GM19397 (cell line): Measurements from ENCODE around the gene DMWD.
"Not testable (repeated sequence)": the region's sequence is repeated elsewhere in the genome, so short reads cannot be mapped to it uniquely, and the experiment has no call there.

Experiments
- ATAC-seq: cut with Tn5 transposase; IDR thresholded peaks from one replicate; pipeline ENCODE4 v1.9.1; 2021; ENCODE audit warnings: mild to moderate bottlenecking, moderate library complexity; ENCODE audit not compliant: unreplicated experiment

Gene DMWD

DNA sequence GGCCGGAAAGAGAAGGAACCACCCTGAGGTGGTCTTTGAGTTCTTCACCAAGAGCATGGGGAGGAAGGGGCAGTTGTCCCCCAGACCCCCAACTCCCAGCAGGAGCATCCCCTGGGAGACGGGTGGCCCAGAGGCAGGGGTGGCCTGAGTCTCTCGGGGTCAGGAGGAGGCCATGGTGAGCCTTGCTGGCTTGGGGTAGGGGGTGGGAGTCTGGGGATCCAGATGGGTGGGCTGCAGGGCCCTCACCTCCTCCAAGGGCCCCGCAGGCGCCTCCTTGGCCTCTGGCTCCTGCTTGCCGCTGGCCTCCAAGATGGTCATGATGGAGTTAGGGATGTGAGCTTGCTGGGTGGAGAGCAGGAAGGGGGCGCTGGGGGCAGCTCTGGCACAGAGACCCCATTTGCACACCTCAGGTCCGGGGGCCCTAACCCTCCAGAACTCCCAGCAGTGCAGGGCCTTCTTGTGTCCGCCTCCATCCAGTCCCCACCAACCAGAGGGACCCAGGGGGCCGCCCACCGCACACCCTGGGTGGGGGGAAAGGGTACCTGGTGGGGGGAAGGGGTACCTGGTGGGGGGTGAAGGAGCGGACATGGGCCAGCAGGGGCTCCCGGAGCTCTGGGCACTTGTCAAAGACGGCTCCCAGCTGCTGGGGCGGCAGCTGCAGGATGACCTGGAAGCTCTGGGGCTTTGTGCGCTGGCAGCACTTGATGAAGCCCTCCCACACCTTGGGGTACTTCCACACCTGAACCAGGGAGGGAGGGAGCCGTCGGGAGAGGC lies 23.8 kb upstream of the DMWD start:
- ATAC-seq: no peak

GRCh38 chr19:45815481-45816216 lies 23.0 kb upstream of the DMWD start:
- no peak for ATAC-seq

DNA sequence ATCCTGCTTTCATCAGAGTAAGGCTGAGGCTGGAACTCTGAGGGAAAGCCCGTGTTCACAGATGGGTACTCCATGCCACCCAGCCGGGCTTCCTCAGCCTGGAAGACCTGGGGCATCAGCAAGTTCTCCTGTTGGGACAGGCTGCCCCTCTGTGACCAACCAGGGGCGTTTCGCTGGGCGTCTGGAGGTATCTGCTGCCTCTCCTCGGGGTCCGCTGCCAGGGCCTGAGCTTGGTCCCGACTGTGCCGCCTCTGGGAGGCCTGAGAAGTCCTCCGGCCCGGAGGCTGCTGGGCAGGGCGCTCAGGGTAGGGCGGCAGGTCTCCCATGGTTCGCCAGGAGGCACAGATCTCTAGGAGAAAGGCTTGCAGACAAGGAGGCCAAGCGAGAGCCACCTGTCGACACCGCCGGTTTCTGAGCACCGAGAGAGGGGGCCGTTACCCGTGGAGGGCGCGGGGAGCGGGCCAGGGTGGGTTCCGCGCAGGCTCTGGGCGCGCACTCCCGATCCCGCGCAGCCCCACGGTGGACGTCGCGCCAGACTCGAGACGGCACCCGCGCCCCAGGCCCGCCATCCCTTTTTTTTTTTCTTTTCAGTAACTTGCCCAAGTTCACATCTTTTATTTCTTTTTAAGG lies 22.3 kb upstream of the DMWD start, which contains the start of gene RSPH6A:
TSS of gene RSPH6A (minus strand) at position 458 of the 630 bp plus-strand sequence. CDS start at position 326, 132 bp downstream.
- no peak for ATAC-seq

DNA sequence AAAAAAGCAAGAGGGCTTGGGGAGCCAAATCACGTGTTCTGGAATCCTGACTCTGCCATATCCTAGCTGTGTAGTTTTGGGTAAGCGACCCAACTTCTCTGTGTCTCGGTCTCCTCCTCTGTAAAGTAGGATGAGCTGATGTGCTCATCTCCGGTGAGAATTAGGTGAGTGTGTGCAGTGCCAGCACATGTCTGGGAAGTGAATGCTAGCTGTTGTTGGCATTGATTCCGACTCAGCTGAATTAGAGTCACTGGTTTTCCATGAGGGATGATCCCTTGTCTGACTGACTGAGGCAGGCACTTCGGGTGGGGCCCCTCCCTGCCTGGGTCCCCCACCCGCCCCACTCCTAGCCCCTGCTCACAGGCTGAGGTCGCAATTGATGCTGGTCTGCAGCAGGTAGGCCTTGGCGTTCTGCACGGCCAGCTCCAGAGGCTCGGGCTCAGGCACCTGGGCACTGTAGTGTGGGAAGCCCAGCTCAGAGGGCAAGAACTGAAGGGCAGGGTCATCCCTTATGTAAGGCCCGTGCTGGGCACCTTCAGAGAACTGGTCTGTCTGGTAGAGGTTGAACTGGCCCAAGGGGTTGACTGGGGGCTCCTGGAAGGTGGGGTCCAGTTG lies 21.6 kb upstream of the DMWD start:
- no peak for ATAC-seq

GRCh38 chr19:45812297-45812696 lies 19.7 kb upstream of the DMWD start:
- ATAC-seq: no peak

DNA sequence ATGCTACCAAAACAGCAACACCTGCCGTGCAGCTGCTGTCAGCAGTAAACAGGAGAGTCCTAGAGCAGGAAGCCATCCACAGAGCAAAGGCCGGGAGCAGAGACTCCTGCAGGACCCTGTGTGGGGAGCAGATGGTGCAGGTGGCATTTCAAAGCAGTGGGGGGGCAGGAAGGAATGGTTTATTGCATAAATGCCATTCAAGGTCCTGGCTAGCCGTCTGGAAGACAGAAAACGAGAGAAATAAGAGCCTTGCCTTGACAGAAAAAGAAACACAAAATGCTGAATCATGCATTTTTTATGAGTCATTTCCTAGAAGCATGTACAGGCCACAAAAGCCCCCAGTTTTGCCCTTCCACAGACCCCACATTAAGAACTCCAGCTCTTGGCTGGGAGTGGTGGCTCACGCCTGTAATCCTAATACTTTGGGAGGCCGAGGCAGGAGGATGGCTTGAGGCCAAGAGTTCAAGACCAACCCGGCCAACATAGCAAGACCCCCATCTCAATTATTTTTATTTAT lies 17.1 kb upstream of the DMWD start:
- ATAC-seq: no peak

- no peak for ATAC-seq
Measured at GRCh38 chr19:45805719-45806118, 13.1 kb upstream of the DMWD start.

- ATAC-seq: no peak
Measured at GRCh38 chr19:45804959-45805230, 12.2 kb upstream of the DMWD start.

GRCh38 chr19:45804140-45804958 lies 11.7 kb upstream of the DMWD start:
- ATAC-seq: no peak

DNA sequence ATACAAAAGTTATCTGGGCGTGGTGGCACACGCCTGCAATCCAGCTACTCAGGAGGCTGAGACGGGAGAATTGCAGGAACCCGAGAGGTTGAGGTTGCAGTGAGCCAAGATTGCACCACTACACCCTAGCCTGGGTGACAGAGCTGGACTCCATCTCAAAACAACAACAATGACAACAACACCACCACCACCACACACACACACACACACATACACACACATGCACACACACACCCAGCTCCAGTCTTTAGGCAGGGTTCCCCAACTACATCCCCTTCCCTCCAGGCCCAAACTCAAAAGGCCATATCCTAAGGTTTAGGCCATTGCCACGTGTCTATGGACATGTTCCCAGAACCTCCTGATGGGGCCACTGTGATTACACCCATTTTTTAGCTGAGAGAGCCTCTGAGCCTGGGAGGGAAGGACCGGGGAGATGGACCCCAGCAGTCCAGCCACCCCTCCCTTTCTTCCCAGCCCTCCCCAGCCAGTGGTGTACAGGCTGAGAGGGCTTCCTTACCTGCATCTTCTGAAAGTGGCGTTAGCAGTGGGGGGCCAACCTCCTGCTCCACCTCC lies 9.0 kb upstream of the DMWD start:
- no peak for ATAC-seq

DNA sequence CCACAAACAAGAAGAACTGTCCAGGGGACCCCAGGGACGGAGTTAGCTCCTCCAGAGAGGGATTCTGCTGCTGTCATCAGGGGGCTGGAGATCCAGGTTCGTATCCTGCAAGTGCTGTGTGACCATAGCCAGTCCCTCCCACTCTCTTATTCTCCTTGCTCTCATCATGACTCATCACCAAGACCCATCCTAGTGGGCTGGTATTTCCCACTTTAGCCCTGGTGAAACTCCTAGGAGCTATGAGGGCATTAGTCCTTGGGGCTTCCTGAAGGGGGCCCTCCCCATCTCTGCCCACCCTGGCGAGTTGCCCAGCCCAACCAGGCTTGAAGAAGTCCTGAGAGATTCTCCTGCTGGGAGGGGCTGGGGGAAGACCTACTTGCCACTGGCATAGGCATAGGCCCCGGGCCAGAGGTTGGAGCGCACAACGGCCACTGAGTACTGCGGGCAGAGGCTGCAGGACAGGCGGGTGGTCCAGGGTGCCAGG lies 7.5 kb upstream of the DMWD start:
- ATAC-seq: no peak

DNA sequence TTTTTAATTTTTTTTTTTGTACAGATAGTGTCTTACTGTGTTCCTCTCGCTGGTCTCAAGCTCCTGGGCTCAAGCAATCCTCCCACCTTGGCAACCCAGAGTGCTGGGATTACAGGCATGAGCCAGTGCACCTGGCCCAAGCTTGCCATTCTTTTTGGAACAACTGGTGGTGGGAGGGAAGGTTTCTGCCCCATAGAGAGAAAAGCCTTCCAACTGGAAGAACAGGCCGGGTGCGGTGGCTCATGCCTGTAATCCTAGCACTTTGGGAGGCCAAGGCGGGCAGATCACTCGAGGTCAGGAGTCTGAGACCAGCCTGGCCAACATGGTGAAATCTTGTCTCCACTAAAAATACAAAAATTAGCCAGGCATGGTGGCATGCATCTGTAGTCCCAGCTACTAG lies 6.9 kb upstream of the DMWD start:
- not testable (repeated sequence) for ATAC-seq

DNA sequence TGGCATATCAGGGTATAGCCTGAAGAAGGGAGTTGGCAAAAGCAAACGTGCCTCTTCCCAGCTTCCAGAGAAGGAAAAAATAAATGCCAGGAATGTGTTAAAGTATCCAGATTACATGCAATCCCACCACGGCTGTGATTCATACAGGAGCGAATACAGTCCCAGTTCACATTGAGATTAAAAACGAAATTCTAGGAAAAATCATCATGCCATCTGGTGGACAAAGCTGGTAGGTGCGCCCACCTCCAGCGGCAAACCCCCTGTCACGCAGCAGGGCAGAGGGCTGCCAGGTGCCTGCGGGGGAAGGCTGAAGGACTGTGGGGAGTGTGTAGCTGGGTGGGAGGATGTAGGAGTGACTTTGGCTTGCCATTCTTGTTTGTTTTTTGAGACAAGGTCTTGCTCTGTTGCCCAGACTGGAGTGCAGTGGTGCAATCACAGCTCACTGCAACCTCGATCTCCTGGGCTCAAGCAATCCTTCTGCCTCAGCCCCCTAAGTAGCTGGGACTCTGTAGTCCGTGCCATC lies 6.4 kb upstream of the DMWD start:
- ATAC-seq: no peak

DNA sequence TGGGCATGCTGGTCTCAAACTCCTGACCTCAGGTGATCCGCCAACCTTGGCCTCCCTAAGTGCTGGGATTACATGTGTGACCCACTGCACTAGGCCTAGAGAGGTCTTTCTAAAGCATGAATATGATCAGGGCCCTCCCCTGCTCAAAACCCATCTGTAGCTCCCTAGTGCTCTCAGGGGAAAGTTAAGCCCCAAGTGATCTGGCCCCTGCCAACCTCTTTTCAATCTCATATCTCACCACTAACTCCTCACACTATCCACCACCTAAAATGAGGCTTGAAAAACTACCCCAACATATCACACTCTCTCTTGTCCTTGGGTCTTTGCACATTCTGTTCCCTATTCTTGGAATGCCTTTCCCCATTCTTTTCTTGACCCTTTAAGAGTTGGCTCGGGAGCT lies 2.0 kb upstream of the DMWD start:
- ATAC-seq: no peak

DNA sequence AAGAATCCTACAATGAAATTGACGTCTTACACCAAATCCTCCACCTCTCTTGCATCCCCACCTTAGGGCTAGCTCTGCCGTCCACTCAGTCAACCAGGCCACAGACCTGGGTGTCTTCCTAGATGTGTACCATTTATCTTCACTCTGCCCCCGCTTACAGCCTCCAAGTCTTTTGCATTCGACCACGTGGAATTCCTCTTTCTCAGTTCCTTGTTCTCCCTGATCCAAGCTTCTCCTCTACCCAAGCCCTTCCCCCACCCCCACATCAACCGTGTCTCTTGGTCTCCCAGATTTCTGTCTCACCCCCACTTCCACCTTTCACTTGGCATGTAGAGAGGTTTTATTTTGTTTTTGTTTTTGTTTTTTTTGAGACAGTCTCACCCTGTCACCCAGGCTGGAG lies 1.2 kb upstream of the DMWD start:
- no peak for ATAC-seq

- no peak for ATAC-seq
Measured at GRCh38 chr19:45793178-45793564, 526 bp upstream of the DMWD start.

- ATAC-seq: no peak
Measured at GRCh38 chr19:45791744-45792469, 738 bp downstream of the DMWD start.

DNA sequence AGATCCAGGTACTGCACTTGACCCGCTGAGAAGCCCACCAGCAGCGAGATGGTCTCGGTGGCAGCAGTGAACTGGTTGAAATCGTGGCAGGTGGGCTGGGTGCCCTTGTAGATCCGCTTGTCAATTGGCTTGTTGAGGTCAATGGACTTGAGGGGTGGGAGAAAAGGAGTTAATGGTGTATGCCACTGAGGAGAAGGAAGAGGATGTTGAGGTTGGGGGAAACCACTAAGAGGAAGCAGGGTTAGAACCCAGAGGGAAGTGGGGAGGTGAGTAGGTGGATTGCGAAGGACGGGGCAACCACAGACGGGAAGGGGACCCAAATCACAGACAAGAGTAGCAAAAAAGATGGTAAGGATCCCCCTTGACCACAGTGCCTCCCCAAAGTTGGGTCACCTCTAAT lies 1.7 kb downstream of the DMWD start:
- ATAC-seq: no peak
